T-cell (primary cell): Measurements from ENCODE around the gene CORO7. TPM values are rescaled to one million over a fixed set of nuclear protein-coding genes. Genes with fewer than 3 reads are reported as not detected.

Source experiments
- ATAC-seq, 4 experiments: fragments of 200-7000 bp in 3 of 4; fragments of 150-1000 bp in 1 of 4; cut with Tn5 transposase; replicated peaks in 1 of 4; 1 replicate in 3 of 4; 2 replicates in 1 of 4; pipeline ENCODE4 v1.10.0; 2021; ENCODE audit warnings: moderate library complexity in 3 of 4, mild to moderate bottlenecking in 2 of 4, moderate number of reproducible peaks in 1 of 4
- CTCF ChIA-PET, 2 donors: fragments of 300-600 bp; sonication (Branson Sonifier 250); formaldehyde crosslinking; loops; one replicate each; lab custom pipeline; 2022; ENCODE audit warnings: antibody characterized with exemption in 2 of 2; lab: Charles Lee
- POLR2A ChIA-PET, 2 donors: fragments of 300-600 bp; sonication (Branson Sonifier 250); formaldehyde crosslinking; loops; one replicate each; lab custom pipeline; 2022; ENCODE audit warnings: antibody characterized with exemption in 2 of 2; lab: Charles Lee
- DNase-seq, 35 experiments: peaks; one replicate each; pipeline versions ENCODE4 v3.0.0 to v3.0.0-alpha.2; 2013 to 2023
- H3K27ac ChIP-seq: one replicate; pipeline ENCODE4 v1.5.1; 2013; ENCODE audit warnings: low read length
- H3K27me3 ChIP-seq, 2 experiments: replicated peaks in 1 of 2; 1 replicate in 1 of 2; 2 replicates in 1 of 2; pipeline versions ENCODE4 v1.6.1 to v1.7.0; 2013; ENCODE audit warnings: low read length in 1 of 2, mixed read lengths in 1 of 2; ENCODE audit not compliant: control insufficient read depth in 2 of 2, insufficient read depth in 2 of 2; ENCODE audit errors: extremely low read depth in 1 of 2
- H3K36me3 ChIP-seq, 2 donors: 1 replicate in 1 of 2; 2 replicates in 1 of 2; pipeline versions ENCODE4 v1.6.1 to v1.7.0; 2013; ENCODE audit warnings: low read length in 1 of 2; ENCODE audit not compliant: control insufficient read depth in 2 of 2, insufficient read depth in 1 of 2; ENCODE audit errors: extremely low read depth in 1 of 2
- H3K4me1 ChIP-seq, 2 experiments: 1 replicate in 1 of 2; 2 replicates in 1 of 2; pipeline versions ENCODE4 v1.6.1 to v1.7.0; 2013; ENCODE audit warnings: low read length in 2 of 2, mixed read lengths in 1 of 2; ENCODE audit not compliant: insufficient read depth in 2 of 2, control insufficient read depth in 1 of 2; ENCODE audit errors: extremely low read depth in 1 of 2
- H3K4me3 ChIP-seq, 2 donors: 1 replicate in 1 of 2; 2 replicates in 1 of 2; pipeline versions ENCODE4 v1.5.1 to v1.7.0; 2013; ENCODE audit warnings: mild to moderate bottlenecking in 2 of 2, low read length in 1 of 2, moderate library complexity in 1 of 2; ENCODE audit not compliant: control insufficient read depth in 1 of 2; ENCODE audit errors: extremely low read depth in 1 of 2
- H3K9me3 ChIP-seq: 2 replicates; pipeline ENCODE4 v1.7.0; 2013
- H3K27ac Mint-ChIP-seq, 2 donors: one replicate each; pipeline ENCODE4 v1.8.0; 2020 to 2021; ENCODE audit warnings: mild to moderate bottlenecking in 2 of 2, mixed read lengths in 2 of 2
- H3K27me3 Mint-ChIP-seq, 2 donors: one replicate each; pipeline ENCODE4 v1.8.0; 2021 to 2022; ENCODE audit warnings: mixed read lengths in 2 of 2
- H3K36me3 Mint-ChIP-seq: one replicate; pipeline ENCODE4 v1.8.0; 2021; ENCODE audit warnings: mixed read lengths
- H3K4me1 Mint-ChIP-seq, 3 donors: one replicate each; pipeline ENCODE4 v1.8.0; 2020 to 2022; ENCODE audit warnings: mixed read lengths in 3 of 3, mild to moderate bottlenecking in 1 of 3
- H3K4me3 Mint-ChIP-seq, 3 donors: one replicate each; pipeline ENCODE4 v1.8.0; 2020 to 2022; ENCODE audit warnings: mild to moderate bottlenecking in 3 of 3, mixed read lengths in 3 of 3, moderate library complexity in 3 of 3
- H3K9me3 Mint-ChIP-seq, 3 donors: one replicate each; pipeline ENCODE4 v1.8.0; 2020 to 2022; ENCODE audit warnings: mixed read lengths in 3 of 3
- WGBS: methylation state at CpG from one replicate; pipeline ENCODE4 v1.1.5; 2013; ENCODE audit warnings: missing lambda C conversion rate; ENCODE audit not compliant: insufficient coverage; 5-methylcytosine and 5-hydroxymethylcytosine counted together
- total RNA-seq, 35 experiments: library from RNA in 6 of 35; stranded (reverse) in 6 of 35; fragments of 120-200 nt in 1 of 35; gene quantifications; one replicate each; pipeline versions ENCODE4 v1.2.1 to v1.2.4 and lab custom pipeline; 2013 to 2026

CORO7 gene
- total RNA-seq, 5 donors from 2014 or later (not counting 1 experiment from before 2014, with no cell fraction given), result 213 to 675 (median 230) TPM

DNA sequence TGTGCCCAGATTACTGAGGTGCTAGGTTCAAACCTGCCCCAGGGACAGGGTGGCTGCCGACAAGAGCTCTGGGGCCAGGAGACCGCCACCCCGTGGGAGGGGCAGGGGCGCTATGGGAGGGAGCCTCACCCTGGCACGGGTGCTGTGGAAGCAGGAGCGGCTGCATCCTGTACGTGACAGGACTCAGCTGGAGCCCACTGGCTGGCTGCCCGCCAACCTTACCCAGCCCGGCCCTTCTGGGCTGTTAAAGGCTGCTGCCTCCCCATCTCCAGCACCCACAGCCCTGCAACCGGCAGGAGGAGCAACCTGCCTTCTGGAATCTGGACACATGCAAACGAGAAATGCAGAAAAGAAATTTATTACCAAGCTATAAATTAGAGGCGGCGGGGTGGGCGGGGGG, 76.5 kb downstream of the CORO7 start:
- Mint-ChIP-seq H3K9me3 (no peaks in the 10 kb centered on the region), H3K4me1 (peaks cover 0 to 9% (median 7%) of the 10 kb centered on the region in 3 donors), H3K27me3 (no peaks in the 10 kb centered on the region), H3K4me3 (no peak overlapping the region), H3K36me3 (no peaks in the 10 kb centered on the region), H3K27ac (no peak overlapping the region)
- peaks cover 19 to 30% of the 10 kb centered on the region in 2 donors for H3K36me3 ChIP-seq
- no peak for ATAC-seq
- H3K27me3 ChIP-seq, result no peaks in the 10 kb centered on the region
- peaks cover 0 to 13% of the 10 kb centered on the region in 2 experiments for H3K4me1 ChIP-seq
- no peak overlapping the region for H3K27ac ChIP-seq
- ChIA-PET POLR2A (interaction anchor here (0.6 kb wide), 4 partner anchors 49 to 209 kb away, joined by 3 to 6 read pairs (median 4); no protein-coding TSS in a partner anchor), CTCF (interaction anchor here in 1 of 2 donors (0.6 kb wide), 1 partner anchor 53 kb away, joined by 4 read pairs; no protein-coding TSS in a partner anchor)
- no peaks in the 10 kb centered on the region for H3K9me3 ChIP-seq
- WGBS, result 77% methylated on average over 14 of the region's 14 CpGs
- H3K4me3 ChIP-seq, result no peak overlapping the region
- DNase-seq, result no peak

DNA sequence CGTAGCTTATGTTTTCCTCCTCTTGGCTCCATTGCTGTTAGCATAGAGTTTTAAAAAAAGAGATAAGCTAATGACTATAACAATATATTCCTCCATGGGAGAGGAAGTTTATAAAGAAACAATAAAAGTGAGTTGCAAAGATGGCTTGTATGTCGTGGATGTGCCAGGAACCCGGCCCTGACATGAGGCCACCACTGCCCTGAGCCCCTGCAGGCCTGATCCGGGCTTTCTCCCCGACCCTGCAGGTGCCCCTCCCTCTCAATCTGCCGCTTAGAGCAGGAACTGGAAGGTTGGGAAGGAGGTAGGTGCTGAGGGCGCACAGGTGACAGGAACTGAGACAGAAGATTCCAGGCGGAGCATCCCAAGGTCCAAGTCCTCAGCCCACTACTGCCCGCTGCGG, 76.9 kb downstream of the CORO7 start:
- H3K4me3 Mint-ChIP-seq, result no peak overlapping the region
- WGBS, result 96% methylated on average over 5 of the region's 10 CpGs
- ATAC-seq, result no peak
- H3K4me3 ChIP-seq, result no peak overlapping the region
- no peaks in the 10 kb centered on the region for H3K27me3 Mint-ChIP-seq
- peaks cover 0 to 13% of the 10 kb centered on the region in 2 experiments for H3K4me1 ChIP-seq
- DNase-seq, result no peak
- CTCF ChIA-PET, result interaction anchor here in 1 of 2 donors (0.6 kb wide), 1 partner anchor 52 kb away, joined by 4 read pairs; no protein-coding TSS in a partner anchor
- no peak overlapping the region for H3K27ac ChIP-seq
- POLR2A ChIA-PET, result interaction anchor here (0.6 kb wide), 4 partner anchors 48 to 209 kb away, joined by 3 to 6 read pairs (median 4); no protein-coding TSS in a partner anchor
- peaks cover 0 to 7% (median 5%) of the 10 kb centered on the region in 3 donors for H3K4me1 Mint-ChIP-seq
- no peaks in the 10 kb centered on the region for H3K9me3 ChIP-seq
- peaks cover 19 to 30% of the 10 kb centered on the region in 2 donors for H3K36me3 ChIP-seq
- H3K36me3 Mint-ChIP-seq, result no peaks in the 10 kb centered on the region
- H3K27ac Mint-ChIP-seq, result no peak overlapping the region
- H3K9me3 Mint-ChIP-seq, result no peaks in the 10 kb centered on the region
- H3K27me3 ChIP-seq, result no peaks in the 10 kb centered on the region

DNA sequence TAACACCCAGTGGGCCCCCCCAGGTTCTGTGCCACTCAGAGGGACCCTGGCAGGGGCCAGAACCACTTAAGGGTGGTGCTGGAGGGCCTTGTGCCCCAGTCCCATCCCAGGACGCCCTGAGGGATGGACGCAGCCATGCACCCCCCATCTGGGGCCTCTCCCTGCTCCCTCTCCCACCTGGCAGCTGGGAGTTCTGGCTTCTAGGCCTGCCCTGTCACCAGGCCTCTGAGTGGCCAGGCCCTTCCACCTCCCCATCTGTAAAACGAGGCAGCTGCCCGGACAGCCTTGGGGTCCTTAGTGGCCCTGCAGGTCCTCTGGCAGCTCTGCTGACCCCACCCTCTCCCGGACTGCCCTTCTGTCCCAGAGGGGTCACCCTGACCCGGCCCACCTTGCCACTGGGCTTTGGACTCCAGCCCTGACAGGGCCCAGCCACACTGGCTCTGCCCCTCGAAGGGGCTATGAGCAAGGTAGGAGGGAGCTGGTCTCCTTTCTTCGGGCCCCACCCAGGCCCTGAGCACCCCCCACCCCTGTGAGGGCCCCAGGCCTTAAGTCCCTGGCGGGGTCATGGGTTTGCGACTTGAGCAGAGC, 77.6 kb downstream of the CORO7 start:
- CTCF ChIA-PET, result no interaction called here
- DNase-seq, result no peak
- Histone ChIP-seq H3K27ac (no peak overlapping the region), H3K9me3 (no peaks in the 10 kb centered on the region), H3K4me1 (peaks cover 0 to 11% of the 10 kb centered on the region in 2 experiments), H3K4me3 (no peak overlapping the region), H3K36me3 (peaks cover 19 to 30% of the 10 kb centered on the region in 2 donors), H3K27me3 (no peaks in the 10 kb centered on the region)
- POLR2A ChIA-PET, result no interaction called here
- 86% methylated on average over 7 of the region's 10 CpGs for WGBS
- Mint-ChIP-seq H3K4me3 (no peak overlapping the region), H3K36me3 (no peaks in the 10 kb centered on the region), H3K27ac (no peak overlapping the region), H3K9me3 (no peaks in the 10 kb centered on the region), H3K4me1 (peaks cover 0 to 5% (median 4%) of the 10 kb centered on the region in 3 donors), H3K27me3 (no peaks in the 10 kb centered on the region)
- no peak for ATAC-seq

DNA sequence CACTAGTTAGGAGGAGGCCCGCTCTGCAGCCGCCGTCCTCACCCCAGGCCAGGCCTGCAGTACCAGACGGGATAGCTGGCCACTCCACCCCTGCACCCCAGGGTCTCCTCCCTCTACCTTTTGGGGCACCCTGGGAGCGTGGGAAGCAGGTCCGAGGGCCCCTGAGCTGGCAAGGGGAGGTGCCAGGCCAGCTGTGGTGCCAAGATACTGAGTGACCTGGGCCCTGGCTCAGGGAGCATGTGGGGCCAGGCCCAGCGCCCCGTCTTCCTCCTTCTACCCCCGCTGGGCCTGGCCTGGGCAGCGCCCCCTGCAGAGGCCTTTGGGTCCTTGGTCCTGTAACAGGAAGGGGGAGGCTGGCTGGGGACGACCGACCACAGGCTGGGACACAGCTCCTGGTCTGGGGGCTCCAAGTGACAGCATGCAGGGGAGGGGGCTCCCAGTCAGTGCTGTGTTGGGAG, 78.2 kb downstream of the CORO7 start:
- no peak for DNase-seq
- no peaks in the 10 kb centered on the region for H3K9me3 ChIP-seq
- no peak overlapping the region for H3K27ac ChIP-seq
- H3K36me3 ChIP-seq, result peaks cover 19 to 27% of the 10 kb centered on the region in 2 donors
- Mint-ChIP-seq H3K27ac (no peak overlapping the region), H3K9me3 (no peaks in the 10 kb centered on the region), H3K4me1 (no peaks in the 10 kb centered on the region), H3K36me3 (no peaks in the 10 kb centered on the region), H3K27me3 (no peaks in the 10 kb centered on the region), H3K4me3 (no peak overlapping the region)
- CTCF ChIA-PET, result no interaction called here
- no peak for ATAC-seq
- peaks cover 0 to 10% of the 10 kb centered on the region in 2 experiments for H3K4me1 ChIP-seq
- 93% methylated on average over 10 of the region's 12 CpGs for WGBS
- peaks cover 0 to 4% of the 10 kb centered on the region in 2 experiments for H3K27me3 ChIP-seq
- POLR2A ChIA-PET, result no interaction called here
- no peak overlapping the region for H3K4me3 ChIP-seq

DNA sequence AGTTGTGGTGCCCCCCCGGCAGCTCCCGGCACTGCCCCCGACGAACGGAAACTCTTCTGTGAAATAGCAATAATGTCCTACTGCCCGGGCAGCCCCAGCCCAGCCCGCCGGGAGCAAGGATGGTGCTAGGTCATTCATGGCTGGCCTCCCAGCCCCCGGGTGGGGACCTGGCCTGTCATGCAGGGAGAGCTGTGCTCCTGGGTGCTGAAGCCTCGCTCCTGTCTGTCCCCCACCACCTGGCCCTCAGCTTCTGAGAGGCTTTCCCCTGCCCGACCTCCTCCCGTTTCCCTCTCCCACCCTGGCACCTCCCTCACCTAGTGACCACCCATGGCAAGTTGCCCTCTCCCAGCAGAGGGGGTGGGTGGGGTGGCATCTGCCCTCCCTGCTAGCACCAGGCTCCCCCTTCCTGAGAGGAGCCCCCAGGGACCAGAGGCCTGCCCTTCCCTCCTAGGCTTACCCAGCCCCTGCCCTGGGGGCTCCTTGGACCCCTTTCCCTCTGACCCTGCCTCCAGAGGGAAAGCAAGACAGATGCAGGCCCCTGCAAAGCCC, 78.8 kb downstream of the CORO7 start:
- no peaks in the 10 kb centered on the region for H3K27me3 Mint-ChIP-seq
- Histone ChIP-seq H3K4me1 (peaks cover 0 to 10% of the 10 kb centered on the region in 2 experiments), H3K36me3 (peaks cover 19 to 27% of the 10 kb centered on the region in 2 donors), H3K9me3 (no peaks in the 10 kb centered on the region), H3K27me3 (peaks cover 0 to 10% of the 10 kb centered on the region in 2 experiments), H3K4me3 (no peak overlapping the region), H3K27ac (no peak overlapping the region)
- ChIA-PET POLR2A (no interaction called here), CTCF (no interaction called here)
- WGBS, result 97% methylated on average over 10 of the region's 12 CpGs
- no peaks in the 10 kb centered on the region for H3K4me1 Mint-ChIP-seq
- H3K27ac Mint-ChIP-seq, result no peak overlapping the region
- ATAC-seq (no peak), DNase-seq (no peak)
- no peaks in the 10 kb centered on the region for H3K36me3 Mint-ChIP-seq
- H3K9me3 Mint-ChIP-seq, result no peaks in the 10 kb centered on the region
- no peak overlapping the region for H3K4me3 Mint-ChIP-seq

DNA sequence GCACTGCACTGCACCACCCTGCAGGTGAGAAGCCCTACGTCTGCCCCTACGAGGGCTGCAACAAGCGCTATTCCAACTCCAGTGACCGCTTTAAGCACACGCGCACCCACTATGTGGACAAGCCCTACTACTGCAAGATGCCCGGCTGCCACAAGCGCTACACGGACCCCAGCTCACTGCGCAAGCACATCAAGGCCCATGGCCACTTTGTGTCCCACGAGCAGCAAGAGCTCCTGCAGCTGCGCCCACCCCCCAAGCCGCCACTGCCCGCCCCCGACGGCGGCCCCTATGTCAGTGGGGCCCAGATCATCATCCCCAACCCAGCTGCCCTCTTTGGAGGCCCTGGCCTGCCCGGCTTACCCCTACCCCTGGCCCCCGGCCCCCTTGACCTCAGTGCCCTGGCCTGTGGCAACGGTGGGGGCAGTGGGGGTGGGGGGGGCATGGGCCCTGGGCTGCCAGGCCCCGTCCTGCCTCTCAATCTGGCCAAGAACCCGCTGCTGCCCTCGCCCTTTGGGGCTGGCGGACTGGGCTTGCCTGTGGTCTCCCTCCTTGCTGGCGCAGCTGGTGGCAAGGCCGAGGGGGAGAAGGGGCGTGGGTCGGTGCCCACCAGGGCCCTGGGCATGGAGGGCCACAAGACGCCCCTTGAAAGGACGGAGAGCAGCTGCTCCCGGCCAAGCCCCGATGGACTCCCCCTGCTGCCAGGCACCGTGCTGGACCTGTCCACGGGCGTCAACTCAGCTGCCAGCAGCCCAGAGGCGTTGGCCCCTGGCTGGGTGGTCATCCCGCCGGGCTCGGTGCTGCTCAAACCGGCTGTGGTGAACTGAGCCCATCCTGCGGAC, 79.5 kb downstream of the CORO7 start:
- H3K36me3 ChIP-seq, result peaks cover 19 to 27% of the 10 kb centered on the region in 2 donors
- WGBS, result 93% methylated on average over 30 of the region's 41 CpGs

More for the DNA sequence above, 79.5 kb downstream of the CORO7 start:
- DNase-seq (no peak), ATAC-seq (no peak)
- H3K27me3 Mint-ChIP-seq, result no peaks in the 10 kb centered on the region
- no peaks in the 10 kb centered on the region for H3K9me3 Mint-ChIP-seq
- Histone ChIP-seq H3K4me3 (no peak overlapping the region), H3K27me3 (peaks cover 0 to 15% of the 10 kb centered on the region in 2 experiments), H3K4me1 (peaks cover 0 to 10% of the 10 kb centered on the region in 2 experiments), H3K27ac (no peak overlapping the region), H3K9me3 (no peaks in the 10 kb centered on the region)
- H3K4me3 Mint-ChIP-seq, result no peak overlapping the region
- ChIA-PET CTCF (no interaction called here), POLR2A (no interaction called here)
- H3K36me3 Mint-ChIP-seq, result no peaks in the 10 kb centered on the region
- no peak overlapping the region for H3K27ac Mint-ChIP-seq
- H3K4me1 Mint-ChIP-seq, result no peaks in the 10 kb centered on the region
